Peyer's patch (tissue), 4 donors: ENCODE measurements around the gene MYH7. TPM values are rescaled to one million over a fixed set of nuclear protein-coding genes. Genes with fewer than 3 reads are reported as not detected.

Experiments used
- DNase-seq, 3 donors: peaks; one replicate each; pipeline ENCODE4 v3.0.0-alpha.2; 2017 to 2019
- H3K27ac ChIP-seq, 4 donors: fragments of 200-600 bp; sonication (generic); one replicate each; pipeline ENCODE4 v1.5.1; 2016 to 2019
- H3K27me3 ChIP-seq, 2 donors: fragments of 200-600 bp; sonication (generic); one replicate each; pipeline ENCODE4 v1.5.1; 2019
- H3K36me3 ChIP-seq, 3 donors: fragments of 200-600 bp; sonication (generic); one replicate each; pipeline ENCODE4 v1.5.1; 2016 to 2019
- H3K4me1 ChIP-seq, 4 donors: fragments of 200-600 bp; sonication (generic); one replicate each; pipeline ENCODE4 v1.5.1; 2016 to 2019
- H3K4me3 ChIP-seq, 4 donors: fragments of 200-600 bp; sonication (generic); 1 replicate in 3 of 4; 2 replicates in 1 of 4; pipeline ENCODE4 v1.5.1; 2016 to 2019; ENCODE audit warnings: mild to moderate bottlenecking in 1 of 4
- H3K9me3 ChIP-seq, 4 donors: fragments of 200-600 bp; sonication (generic); one replicate each; pipeline ENCODE4 v1.5.1; 2016 to 2019; ENCODE audit warnings: mild to moderate bottlenecking in 1 of 4
- CTCF ChIP-seq, 6 experiments: fragments of 450-650 bp in 4 of 6; fragments of 200-600 bp in 2 of 6; sonication (generic) in 1 of 6; IDR thresholded peaks; one replicate each; pipeline ENCODE4 v1.5.1; 2017 to 2019; ENCODE audit warnings: antibody characterized with exemption in 6 of 6, mild to moderate bottlenecking in 3 of 6, moderate library complexity in 1 of 6
- POLR2A ChIP-seq, 2 donors: fragments of 450-650 bp; IDR thresholded peaks; one replicate each; pipeline ENCODE4 v1.5.1; 2017; ENCODE audit warnings: antibody characterized with exemption in 2 of 2, mild to moderate bottlenecking in 2 of 2, moderate library complexity in 2 of 2
- total RNA-seq, 4 donors: library from RNA; depleted of rRNA; stranded (reverse); fragments of >200 nt; gene quantifications; one replicate each; pipeline ENCODE4 v1.1.0, GENCODE V29; 2016

Gene MYH7
- total RNA-seq, 4 donors from 2014 or later = 0.18 to 0.40 (median 0.19) TPM; not detected in 1

GRCh38 chr14:23380197-23380914, 55.1 kb downstream of the MYH7 start:
- DNase-seq = no peak
- no peak for TF ChIP-seq POLR2A (IDR thresholded peaks at IDR 0.05)
- TF ChIP-seq CTCF (IDR thresholded peaks at IDR 0.05) = no peak

DNA sequence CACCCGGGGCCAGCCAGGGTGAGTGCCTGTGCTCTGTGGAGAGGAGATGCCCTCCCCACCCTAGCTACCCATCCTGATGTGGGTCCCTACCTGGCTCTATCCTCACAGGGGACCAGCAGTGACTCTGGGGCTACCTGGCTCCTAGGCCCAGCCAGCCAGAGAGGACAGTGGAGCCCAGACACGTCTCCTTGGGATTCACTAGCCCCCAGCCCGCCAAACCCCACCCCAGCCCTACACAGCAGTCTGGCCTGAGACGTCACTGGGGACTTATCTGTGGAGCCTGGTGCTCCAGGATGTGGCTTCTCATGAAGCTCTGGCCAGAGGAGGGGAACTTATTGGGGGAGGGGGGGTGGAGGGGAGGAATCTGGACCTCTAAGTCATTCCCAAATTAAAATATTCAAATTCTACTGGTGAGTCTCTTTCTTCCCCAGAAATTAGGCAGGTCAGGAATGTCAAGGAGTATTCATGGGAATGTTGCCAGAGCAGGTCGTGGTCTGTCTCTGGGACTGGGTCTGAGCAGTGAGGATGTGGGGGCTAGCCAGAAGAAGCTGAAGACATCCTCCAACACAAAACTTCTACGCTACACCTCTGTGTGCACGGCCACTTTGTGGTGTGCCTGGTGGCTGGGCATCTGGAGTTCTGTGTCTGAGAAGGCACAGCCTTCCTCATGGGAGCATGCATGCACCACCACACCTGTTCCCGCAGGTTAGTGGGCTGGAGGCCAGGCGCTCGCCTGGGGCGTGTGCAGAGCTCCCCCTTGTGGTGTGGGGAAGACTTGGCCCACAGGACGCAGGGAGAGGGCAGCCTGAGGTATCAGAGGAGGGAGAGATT, 55.9 kb downstream of the MYH7 start:
- H3K4me3 ChIP-seq = no peak overlapping the region
- no peaks in the 10 kb centered on the region for H3K27me3 ChIP-seq
- DNase-seq = peak; percentile 27 to 77 (median 77)
- H3K36me3 ChIP-seq = no peaks in the 10 kb centered on the region
- H3K4me1 ChIP-seq = peaks cover 0 to 8% (median 0%) of the 10 kb centered on the region in 4 donors
- no peaks in the 10 kb centered on the region for H3K9me3 ChIP-seq
- no peak overlapping the region for H3K27ac ChIP-seq
- TF ChIP-seq POLR2A (IDR thresholded peaks at IDR 0.05) = no peak
- TF ChIP-seq CTCF (IDR thresholded peaks at IDR 0.05) = peak; percentile 62 to 92 (median 88)

More at GRCh38 chr14:23380197-23380914, 55.1 kb downstream of the MYH7 start:
- Histone ChIP-seq H3K9me3 (no peaks in the 10 kb centered on the region), H3K27ac (peak overlapping the region in 1 of 4 donors; percentile 35), H3K4me1 (peaks cover 0 to 8% (median 0%) of the 10 kb centered on the region in 4 donors), H3K27me3 (no peaks in the 10 kb centered on the region), H3K4me3 (no peak overlapping the region), H3K36me3 (no peaks in the 10 kb centered on the region)

- Histone ChIP-seq H3K36me3 (no peaks in the 10 kb centered on the region), H3K4me3 (no peak overlapping the region), H3K4me1 (peaks cover 0 to 8% (median 0%) of the 10 kb centered on the region in 4 donors), H3K27me3 (no peaks in the 10 kb centered on the region), H3K27ac (no peak overlapping the region), H3K9me3 (no peaks in the 10 kb centered on the region)
- peak in 1 of 3 donors; percentile 41 for DNase-seq
- TF ChIP-seq CTCF (IDR thresholded peaks at IDR 0.05) = no peak
- no peak for TF ChIP-seq POLR2A (IDR thresholded peaks at IDR 0.05)
Measured at GRCh38 chr14:23378612-23379220, 56.7 kb downstream of the MYH7 start.

DNA sequence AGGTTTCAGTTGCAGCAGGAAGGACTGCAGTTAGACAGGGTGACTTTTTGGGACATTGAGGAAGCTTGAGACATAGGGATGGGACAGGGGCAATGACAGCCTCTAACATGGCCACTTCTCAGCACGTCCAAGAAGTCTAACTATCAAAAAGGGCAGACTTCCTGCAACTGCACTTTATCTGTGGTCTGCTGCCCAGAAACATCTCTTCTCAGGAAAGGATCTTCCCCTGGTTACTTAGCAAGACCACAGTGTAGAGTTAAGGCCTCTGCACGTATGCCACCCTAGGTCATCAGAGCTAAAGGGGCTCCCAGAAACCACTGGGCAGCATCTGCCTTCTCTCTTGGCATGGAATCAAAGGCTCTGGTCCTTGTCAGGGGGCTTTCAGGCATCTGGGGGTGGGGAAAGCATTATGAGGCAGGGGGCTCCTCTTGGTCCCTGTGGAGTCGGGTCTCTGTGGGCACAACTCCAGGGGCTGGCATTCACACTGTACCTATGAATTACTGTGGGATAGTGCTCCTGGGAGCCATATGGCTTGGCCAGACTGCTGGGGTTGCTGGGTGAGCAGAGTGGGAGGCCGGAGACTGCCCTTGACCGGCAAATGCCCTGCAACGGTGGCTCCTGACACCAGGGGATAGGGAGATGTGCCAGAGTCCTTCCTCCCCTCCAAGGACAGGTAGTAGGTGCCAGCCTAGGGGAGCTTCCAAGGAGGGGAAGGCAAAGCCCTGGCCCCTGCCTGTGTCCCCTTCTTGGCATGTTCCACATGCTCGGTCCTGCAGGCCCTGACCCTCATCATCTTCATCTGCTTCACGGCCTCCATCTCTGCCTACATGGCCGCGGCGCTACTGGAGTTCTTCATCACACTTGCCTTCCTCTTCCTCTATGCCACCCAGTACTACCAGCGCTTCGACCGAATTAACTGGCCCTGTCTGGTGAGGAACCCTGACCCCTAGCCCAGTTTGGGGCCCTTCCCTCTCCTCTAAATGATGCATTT, 57.6 kb downstream of the MYH7 start:
- no peak overlapping the region for H3K27ac ChIP-seq
- H3K4me1 ChIP-seq = peaks cover 0 to 8% (median 0%) of the 10 kb centered on the region in 4 donors
- H3K36me3 ChIP-seq = no peaks in the 10 kb centered on the region
- H3K27me3 ChIP-seq = no peaks in the 10 kb centered on the region
- H3K9me3 ChIP-seq = no peaks in the 10 kb centered on the region
- TF ChIP-seq POLR2A (IDR thresholded peaks at IDR 0.05) (no peak), CTCF (IDR thresholded peaks at IDR 0.05) (no peak)
- DNase-seq = peak in 1 of 3 donors; percentile 34
- no peak overlapping the region for H3K4me3 ChIP-seq

GRCh38 chr14:23377198-23377550, 58.3 kb downstream of the MYH7 start:
- Histone ChIP-seq H3K4me1 (peaks cover 0 to 8% (median 0%) of the 10 kb centered on the region in 4 donors), H3K9me3 (no peaks in the 10 kb centered on the region), H3K4me3 (no peak overlapping the region), H3K36me3 (no peaks in the 10 kb centered on the region), H3K27ac (no peak overlapping the region), H3K27me3 (no peaks in the 10 kb centered on the region)
- peak in 1 of 3 donors; percentile 33 for DNase-seq
- TF ChIP-seq CTCF (IDR thresholded peaks at IDR 0.05) (no peak), POLR2A (IDR thresholded peaks at IDR 0.05) (no peak)
